HL-60/S4 (cell line): ENCODE results near the gene MRTFA.
"Not testable (repeated sequence)": the region's sequence is repeated elsewhere in the genome, so short reads cannot be mapped to it uniquely, and the experiment has no call there.

Experiments
- in situ Hi-C: fragments of 300-500 bp; cut with MboI; formaldehyde crosslinking; loops from 2 replicates; pipeline ENCODE4 v1.14.3; 2022; ENCODE audit warnings: low sequenced_read_pairs

MRTFA gene

DNA sequence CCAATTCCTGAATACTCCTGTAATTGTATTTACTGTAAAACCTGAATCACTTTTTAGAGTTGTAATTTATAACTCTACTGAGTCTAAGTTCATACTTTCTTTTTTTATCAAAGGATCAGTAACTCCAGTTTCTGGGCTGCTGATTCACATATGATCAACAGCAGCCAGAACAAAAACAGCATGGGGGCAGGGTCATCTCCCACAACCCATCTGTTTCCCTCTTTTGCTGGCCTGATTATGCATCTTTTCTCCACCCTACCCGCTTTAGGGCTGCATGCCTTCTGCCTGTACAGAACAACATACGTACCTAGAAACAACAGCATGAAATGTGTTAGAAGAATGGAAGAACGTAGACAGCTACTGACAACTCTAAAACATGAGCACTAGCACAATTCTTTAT, 76.0 kb downstream of the MRTFA start:
- in situ Hi-C loops: no loop called here

DNA sequence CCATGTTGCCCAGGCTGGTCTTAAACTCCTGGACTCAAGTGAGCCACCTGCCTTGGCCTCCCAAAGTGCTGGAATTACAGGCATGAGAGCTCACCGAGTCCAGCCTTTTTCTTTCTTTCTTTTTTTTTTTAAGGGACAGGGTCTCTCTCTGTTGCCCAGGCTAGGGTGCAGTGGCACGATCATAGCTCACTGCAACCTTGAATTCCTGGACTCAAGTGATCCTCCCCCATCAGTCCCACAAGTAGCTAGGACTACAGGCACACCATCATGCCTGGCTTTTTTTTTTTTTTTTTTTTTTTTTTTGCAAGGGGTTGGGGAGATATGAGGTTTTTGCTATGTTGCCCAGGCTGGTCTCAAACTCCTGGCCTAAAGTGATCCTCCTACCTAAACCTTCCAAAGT, 78.5 kb downstream of the MRTFA start:
- in situ Hi-C loops: no loop called here

DNA sequence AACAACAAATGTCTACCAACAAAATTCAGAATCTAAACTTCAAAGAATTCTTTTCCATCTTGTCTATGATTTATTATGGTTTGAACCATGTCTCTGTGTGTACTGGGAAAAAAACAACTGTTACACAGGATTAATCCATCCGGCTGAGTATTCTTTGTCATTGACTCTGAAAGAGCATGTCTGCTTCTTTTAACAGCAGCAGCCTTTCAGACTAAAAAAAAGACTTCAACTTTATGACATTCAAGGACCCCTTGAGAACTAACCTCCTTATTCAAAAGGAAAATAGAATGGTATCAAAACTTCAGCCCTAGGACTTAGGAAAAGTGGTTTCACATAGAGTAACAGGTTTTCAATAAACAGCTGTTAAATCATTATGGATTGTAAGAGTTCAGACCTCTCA, 79.9 kb downstream of the MRTFA start:
- in situ Hi-C loops: no loop called here

GRCh38 chr22:40554023-40554422, 82.5 kb downstream of the MRTFA start:
- in situ Hi-C loops: not testable (repeated sequence)

GRCh38 chr22:40553014-40553554, 83.4 kb downstream of the MRTFA start:
- in situ Hi-C loops: no loop called here

GRCh38 chr22:40552070-40552469, 84.4 kb downstream of the MRTFA start:
- in situ Hi-C loops: no loop called here

DNA sequence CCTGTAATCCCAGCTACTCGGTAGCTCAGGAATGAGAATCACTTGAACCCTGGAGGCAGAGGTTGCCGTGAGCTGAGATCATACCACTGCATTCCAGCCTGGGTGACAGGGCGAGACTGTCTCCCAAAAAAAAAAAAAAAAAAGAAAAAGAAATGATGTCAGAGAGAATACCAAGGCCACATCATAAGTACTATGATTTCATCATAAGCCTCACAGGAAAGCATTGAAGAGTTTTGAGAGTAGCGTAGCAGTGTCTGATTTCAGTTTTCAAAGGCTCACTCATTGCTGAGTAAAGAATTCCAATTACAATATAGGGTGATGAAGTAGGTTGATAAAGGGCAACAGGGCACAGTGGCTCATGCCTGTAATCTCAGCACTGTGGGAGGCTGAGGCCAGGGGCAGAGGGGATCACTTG, 88.8 kb downstream of the MRTFA start:
- in situ Hi-C loops: loop anchor here (25.0 kb wide), 1 partner anchor 340 kb away; no protein-coding TSS in a partner anchor

GRCh38 chr22:40544758-40545157, 91.8 kb downstream of the MRTFA start:
- in situ Hi-C loops: loop anchor here (25.0 kb wide), 1 partner anchor 343 kb away; no protein-coding TSS in a partner anchor

- in situ Hi-C loops: loop anchor here (25.0 kb wide), 1 partner anchor 344 kb away; no protein-coding TSS in a partner anchor
Observed at GRCh38 chr22:40542821-40543540, 93.5 kb downstream of the MRTFA start.

GRCh38 chr22:40541300-40541699, 95.2 kb downstream of the MRTFA start:
- in situ Hi-C loops: loop anchor here (25.0 kb wide), 1 partner anchor 346 kb away; no protein-coding TSS in a partner anchor

DNA sequence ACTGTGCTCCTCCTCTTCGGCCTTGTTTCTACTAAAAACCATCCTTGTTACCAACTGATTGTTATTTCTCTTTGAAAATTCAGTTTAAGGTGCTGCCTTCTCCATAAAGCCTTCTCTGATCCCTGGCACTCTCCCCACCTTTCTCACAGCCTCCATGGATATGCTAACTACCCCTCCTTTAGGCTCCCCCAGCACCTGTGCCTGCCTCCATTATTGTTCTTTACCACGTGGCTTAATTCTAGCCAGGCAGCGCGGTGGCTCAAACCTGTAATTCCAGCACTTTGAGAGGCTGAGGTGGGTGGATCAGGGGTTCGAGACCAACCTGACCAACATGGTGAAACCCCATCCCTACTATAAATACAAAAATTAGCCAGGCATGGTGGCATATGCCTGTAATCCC, 96.3 kb downstream of the MRTFA start:
- in situ Hi-C loops: loop anchor here (25.0 kb wide), 1 partner anchor 347 kb away; no protein-coding TSS in a partner anchor

- in situ Hi-C loops: loop anchor here (25.0 kb wide), 1 partner anchor 351 kb away; no protein-coding TSS in a partner anchor
Observed at GRCh38 chr22:40536149-40536548, 100.4 kb downstream of the MRTFA start.

DNA sequence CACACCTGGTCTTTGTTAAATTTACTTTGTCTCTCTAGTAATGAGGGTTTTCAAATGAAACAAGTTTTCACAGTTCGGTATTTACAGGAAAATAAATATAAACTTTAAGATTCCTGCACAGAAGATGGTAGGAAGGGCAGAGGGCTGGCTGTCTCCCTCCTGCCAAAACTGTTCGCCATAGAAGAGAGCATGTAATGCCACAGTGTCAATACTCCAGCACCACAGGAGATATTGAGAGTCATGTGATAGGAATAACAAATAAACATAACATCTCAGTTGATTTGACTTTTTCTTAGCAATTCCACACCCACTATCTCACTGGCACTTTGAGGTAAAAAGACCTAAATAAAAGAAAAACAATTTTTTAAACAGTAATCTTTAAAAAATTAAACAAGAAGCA, 100.9 kb downstream of the MRTFA start:
- in situ Hi-C loops: loop anchor here (25.0 kb wide), 1 partner anchor 352 kb away; no protein-coding TSS in a partner anchor

- in situ Hi-C loops: loop anchor here (25.0 kb wide), 1 partner anchor 352 kb away; no protein-coding TSS in a partner anchor
Observed at GRCh38 chr22:40535189-40535512, 101.4 kb downstream of the MRTFA start.

GRCh38 chr22:40534379-40535188, 101.9 kb downstream of the MRTFA start:
- in situ Hi-C loops: loop anchor here (5.0 to 25.0 kb wide), 2 partner anchors 108 to 353 kb away; no protein-coding TSS in a partner anchor

GRCh38 chr22:40533712-40534378, 102.7 kb downstream of the MRTFA start:
- in situ Hi-C loops: loop anchor here (5.0 to 25.0 kb wide), 2 partner anchors 108 to 353 kb away; no protein-coding TSS in a partner anchor

- in situ Hi-C loops: loop anchor here (5.0 to 25.0 kb wide), 2 partner anchors 110 to 355 kb away; no protein-coding TSS in a partner anchor
Observed at GRCh38 chr22:40531951-40532900, 104.3 kb downstream of the MRTFA start.

DNA sequence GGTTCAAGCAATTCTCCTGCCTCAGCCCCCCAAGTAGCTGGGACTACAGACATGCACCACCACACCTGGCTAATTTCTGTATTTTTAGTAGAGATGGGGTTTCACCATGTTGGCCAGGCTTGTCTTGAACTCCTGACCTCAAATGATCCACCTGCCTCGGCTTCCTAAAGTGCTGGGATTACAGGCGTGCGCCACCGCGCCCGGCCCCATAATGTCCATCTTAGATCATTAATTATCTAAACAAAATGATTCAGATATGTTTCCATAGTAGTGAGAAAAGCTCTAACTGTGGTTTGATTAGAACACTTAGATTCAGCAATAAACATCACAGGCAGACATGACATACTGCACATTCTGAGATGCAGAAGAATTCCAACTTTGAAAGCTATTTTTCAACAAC, 106.1 kb downstream of the MRTFA start:
- in situ Hi-C loops: loop anchor here (5.0 to 25.0 kb wide), 2 partner anchors 112 to 357 kb away; no protein-coding TSS in a partner anchor

- in situ Hi-C loops: loop anchor here (5.0 to 25.0 kb wide), 2 partner anchors 112 to 357 kb away; no protein-coding TSS in a partner anchor
Observed at GRCh38 chr22:40529821-40530220, 106.7 kb downstream of the MRTFA start.
